HUES64 (cell line): ENCODE data around the gene PRIM2. TPM values are rescaled to one million over a fixed set of nuclear protein-coding genes. Genes with fewer than 3 reads are reported as not detected.
"Not testable (repeated sequence)": the region's sequence is repeated elsewhere in the genome, so short reads cannot be mapped to it uniquely, and the experiment has no call there.

ENCODE experiments used
- H3K27ac ChIP-seq: 2 replicates; pipeline ENCODE4 v1.7.0; 2013; ENCODE audit warnings: low read depth, low read length, inconsistent platforms
- H3K27me3 ChIP-seq: 2 replicates; pipeline ENCODE4 v1.6.1; 2013; ENCODE audit warnings: mild to moderate bottlenecking, low read length; ENCODE audit not compliant: insufficient read depth
- H3K36me3 ChIP-seq: 2 replicates; pipeline ENCODE4 v1.6.1; 2013; ENCODE audit warnings: mild to moderate bottlenecking, low read length; ENCODE audit not compliant: insufficient read depth
- H3K4me1 ChIP-seq: 2 replicates; pipeline ENCODE4 v1.6.1; 2013; ENCODE audit warnings: mild to moderate bottlenecking, low read length, moderate library complexity; ENCODE audit not compliant: insufficient read depth
- H3K4me3 ChIP-seq: 2 replicates; pipeline ENCODE4 v1.5.1; 2013; ENCODE audit warnings: mild to moderate bottlenecking, low read length, moderate library complexity
- H3K9ac ChIP-seq: 2 replicates; pipeline ENCODE4 v1.6.1; 2013; ENCODE audit warnings: mild to moderate bottlenecking, low read depth, low read length
- H3K9me3 ChIP-seq: 2 replicates; pipeline ENCODE4 v1.6.1; 2013; ENCODE audit warnings: low read depth, low read length; ENCODE audit not compliant: insufficient read depth
- WGBS: fragments of 150-250, 120-280 bp; methylation state at CpG from one replicate; pipeline ENCODE4 v1.1.7; 2013; ENCODE audit warnings: missing lambda C conversion rate; 5-methylcytosine and 5-hydroxymethylcytosine counted together
- polyA plus RNA-seq, 2 experiments: library from polyadenylated mRNA; stranded (reverse); fragments of 50-300 nt; gene quantifications; one replicate each; pipeline ENCODE4 v1.2.3, GENCODE V29; 2013

Gene PRIM2, protein sequence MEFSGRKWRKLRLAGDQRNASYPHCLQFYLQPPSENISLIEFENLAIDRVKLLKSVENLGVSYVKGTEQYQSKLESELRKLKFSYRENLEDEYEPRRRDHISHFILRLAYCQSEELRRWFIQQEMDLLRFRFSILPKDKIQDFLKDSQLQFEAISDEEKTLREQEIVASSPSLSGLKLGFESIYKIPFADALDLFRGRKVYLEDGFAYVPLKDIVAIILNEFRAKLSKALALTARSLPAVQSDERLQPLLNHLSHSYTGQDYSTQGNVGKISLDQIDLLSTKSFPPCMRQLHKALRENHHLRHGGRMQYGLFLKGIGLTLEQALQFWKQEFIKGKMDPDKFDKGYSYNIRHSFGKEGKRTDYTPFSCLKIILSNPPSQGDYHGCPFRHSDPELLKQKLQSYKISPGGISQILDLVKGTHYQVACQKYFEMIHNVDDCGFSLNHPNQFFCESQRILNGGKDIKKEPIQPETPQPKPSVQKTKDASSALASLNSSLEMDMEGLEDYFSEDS
- 29.7 TPM for polyA plus RNA-seq (2013, experiment 1 of 2)
- polyA plus RNA-seq (2013, experiment 2 of 2) = 29.5 TPM

DNA sequence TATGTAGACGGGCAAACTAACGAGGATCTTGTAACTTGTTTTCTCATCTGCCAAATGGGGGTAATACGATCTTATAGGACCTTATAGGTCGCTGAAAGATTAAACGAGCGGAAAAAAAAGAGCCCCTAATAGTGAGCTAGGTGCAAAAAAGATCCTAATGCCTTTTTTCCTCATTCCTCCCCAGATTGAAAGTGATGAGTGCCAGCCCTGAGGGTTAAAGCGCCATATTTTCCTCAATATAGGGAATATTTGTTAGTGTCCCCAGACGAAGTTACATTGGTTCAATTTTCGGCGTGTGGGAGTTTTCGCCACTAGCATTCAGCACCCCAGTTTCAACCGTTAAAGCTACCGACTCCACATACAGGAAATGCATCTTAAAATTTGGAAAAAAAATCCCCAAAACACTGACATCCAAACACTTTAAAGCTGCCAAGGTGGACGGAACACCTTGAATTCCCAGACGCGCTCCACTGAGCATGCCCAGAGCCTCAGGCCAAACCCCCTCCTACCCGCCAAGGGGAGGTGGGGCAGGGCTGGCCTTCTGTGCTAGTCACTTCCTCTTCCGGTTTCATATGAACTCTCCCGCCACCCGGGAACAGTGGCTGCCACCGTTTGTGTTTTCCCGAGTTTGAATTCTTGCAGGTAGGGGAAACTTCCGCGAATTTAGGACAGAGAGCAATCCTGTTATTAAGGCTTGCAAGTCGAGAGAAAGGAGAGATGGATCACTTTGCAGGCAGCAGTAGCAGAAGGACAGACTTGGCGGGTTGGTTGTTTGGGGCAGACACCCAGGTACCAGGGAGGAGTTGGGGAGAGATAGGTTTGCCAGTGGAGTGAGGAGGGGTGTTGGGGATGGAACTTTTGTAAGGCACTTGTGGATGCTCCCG, at the start of gene PRIM2:
TSS of gene PRIM2 (plus strand) at position 571 of the 884 bp plus-strand sequence. CDS start 816 bp downstream, outside the sequence.
- Histone ChIP-seq H3K9me3 (no peaks in the 10 kb centered on the region), H3K36me3 (peaks cover 40% of the 10 kb centered on the region), H3K27ac (peak within 1 kb of the TSS; percentile 50; the same call in 1 of the 2 replicates), H3K9ac (peak within 1 kb of the TSS; percentile 90), H3K4me1 (peaks cover 7% of the 10 kb centered on the region), H3K27me3 (no peaks in the 10 kb centered on the region), H3K4me3 (peak within 1 kb of the TSS; percentile 88)
- WGBS = under 1% methylated on average over 27 of the region's 27 CpGs

DNA sequence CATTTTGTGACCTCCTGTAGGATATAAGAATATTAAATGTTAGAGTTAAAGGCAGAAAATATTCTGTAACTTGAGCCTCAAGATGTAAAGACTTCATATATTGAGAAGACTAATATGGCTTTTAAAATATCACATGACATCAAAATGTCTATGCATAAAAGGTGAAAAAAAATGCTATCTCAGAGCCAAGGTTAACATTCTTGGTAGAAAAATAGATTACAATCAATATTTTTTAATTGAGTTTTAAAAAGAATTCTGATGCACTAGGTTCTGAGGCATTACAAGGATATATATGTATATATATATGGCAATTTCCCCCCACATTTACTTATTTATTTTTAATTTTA, 49.2 kb upstream of the PRIM2 start:
- Histone ChIP-seq H3K27me3 (no peaks in the 10 kb centered on the region), H3K4me1 (no peaks in the 10 kb centered on the region), H3K4me3 (no peak overlapping the region), H3K9me3 (no peaks in the 10 kb centered on the region), H3K36me3 (no peaks in the 10 kb centered on the region), H3K9ac (no peak overlapping the region), H3K27ac (no peak overlapping the region)

DNA sequence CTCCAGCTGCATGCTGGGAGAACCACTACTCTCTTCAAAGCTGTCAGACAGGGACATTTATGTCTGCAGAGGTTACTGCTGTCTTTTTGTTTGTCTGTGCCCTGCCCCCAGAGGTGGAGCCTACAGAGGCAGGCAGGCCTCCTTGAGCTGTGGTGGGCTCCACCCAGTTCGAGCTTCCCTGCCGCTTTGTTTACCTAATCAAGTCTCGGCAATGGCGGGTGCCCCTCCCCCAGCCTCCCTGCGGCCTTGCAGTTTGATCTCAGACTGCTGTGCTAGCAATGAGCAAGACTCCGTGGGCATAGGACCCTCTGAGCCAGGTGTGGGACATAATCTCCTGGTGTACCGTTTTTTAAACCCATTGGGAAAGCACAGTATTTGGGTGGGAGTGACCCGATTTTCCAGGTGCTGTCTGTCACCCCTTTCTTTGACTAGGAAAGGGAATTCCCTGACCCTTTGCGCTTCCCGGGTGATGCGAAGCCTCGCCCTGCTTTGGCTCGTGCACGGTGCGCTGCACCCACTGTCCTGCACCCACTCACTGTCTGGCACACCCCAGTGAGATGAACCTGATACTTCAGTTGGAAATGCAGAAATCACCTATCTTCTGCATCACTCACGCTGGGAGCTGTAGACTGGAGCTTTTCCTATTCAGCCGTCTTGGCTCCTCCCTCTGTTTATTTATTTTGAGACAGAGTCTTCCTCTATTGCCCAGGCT, 43.2 kb upstream of the PRIM2 start:
- H3K36me3 ChIP-seq, H3K27me3 ChIP-seq, H3K9ac ChIP-seq, H3K27ac ChIP-seq, H3K4me3 ChIP-seq, H3K4me1 ChIP-seq: not testable (repeated sequence)
- peaks cover 17% of the 10 kb centered on the region for H3K9me3 ChIP-seq
- WGBS = 94% methylated on average over 17 of the region's 17 CpGs

DNA sequence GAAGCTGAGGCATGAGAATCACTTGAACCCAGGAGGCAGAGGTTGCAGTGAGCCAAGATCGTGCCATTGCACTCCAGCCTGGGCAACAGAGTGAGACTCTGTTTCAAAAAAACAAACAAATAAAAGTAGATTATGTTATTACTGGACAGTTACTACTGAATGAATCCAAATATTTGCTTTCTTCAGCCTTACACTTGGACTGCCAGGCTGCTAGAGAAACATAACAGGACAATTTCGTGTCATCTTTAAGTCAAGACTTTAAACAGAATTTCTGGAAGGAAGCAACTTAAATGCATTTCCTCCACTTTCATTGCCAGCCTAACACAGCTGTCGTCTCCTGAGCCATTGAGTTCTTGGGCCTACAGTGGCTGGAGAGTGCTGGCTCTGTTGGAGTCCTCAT, 42.0 kb upstream of the PRIM2 start:
- 82% methylated on average over 3 of the region's 3 CpGs for WGBS
- Histone ChIP-seq H3K27me3 (no peaks in the 10 kb centered on the region), H3K27ac (no peak overlapping the region), H3K4me3 (no peak overlapping the region), H3K36me3 (no peaks in the 10 kb centered on the region), H3K4me1 (no peaks in the 10 kb centered on the region), H3K9me3 (peaks cover 17% of the 10 kb centered on the region), H3K9ac (no peak overlapping the region)

DNA sequence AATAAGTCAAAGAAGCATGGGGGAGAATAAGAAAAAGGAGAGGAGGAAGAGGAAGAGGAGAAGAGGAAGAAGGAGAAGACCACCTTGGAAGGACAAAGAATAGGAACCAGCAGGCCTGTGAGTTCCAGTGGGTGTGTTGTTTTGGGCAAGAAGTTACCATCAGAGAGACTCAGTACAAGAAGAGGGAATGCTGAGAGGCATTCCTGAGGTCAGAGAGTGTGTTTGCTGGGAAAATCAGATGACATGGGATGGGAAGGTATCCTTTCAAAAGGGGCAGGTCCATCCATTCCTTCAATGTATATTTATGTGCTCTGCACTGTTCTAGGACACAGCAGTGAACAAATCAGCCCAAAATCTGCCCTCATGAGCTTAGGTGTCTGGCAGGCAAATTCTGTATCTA, 40.5 kb upstream of the PRIM2 start:
- Histone ChIP-seq H3K9me3 (peaks cover 17% of the 10 kb centered on the region), H3K36me3 (no peaks in the 10 kb centered on the region), H3K4me3 (no peak overlapping the region), H3K9ac (no peak overlapping the region), H3K27ac (no peak overlapping the region), H3K4me1 (no peaks in the 10 kb centered on the region), H3K27me3 (no peaks in the 10 kb centered on the region)

DNA sequence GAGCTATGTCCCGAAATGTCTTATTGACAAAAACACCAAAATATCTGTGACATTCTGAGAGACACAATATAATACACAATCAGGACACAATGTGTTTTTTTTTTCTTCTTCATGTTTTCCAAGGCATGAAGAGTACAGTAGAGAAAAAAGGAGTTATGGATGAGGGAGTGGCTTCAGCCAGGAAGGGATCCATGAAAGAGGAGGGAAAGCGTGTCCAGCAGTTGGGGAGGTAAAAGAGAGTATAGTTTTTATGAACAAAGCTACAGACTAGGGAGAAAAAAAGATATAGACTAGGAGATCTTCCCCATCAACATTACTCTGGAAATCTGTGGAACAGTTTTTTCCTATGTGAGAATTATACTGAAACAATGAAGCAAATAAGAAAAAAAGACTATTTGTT, 38.9 kb upstream of the PRIM2 start:
- H3K9me3 ChIP-seq = peaks cover 16% of the 10 kb centered on the region
- H3K36me3 ChIP-seq = no peaks in the 10 kb centered on the region
- H3K27ac ChIP-seq = no peak overlapping the region
- H3K4me1 ChIP-seq = no peaks in the 10 kb centered on the region
- no peaks in the 10 kb centered on the region for H3K27me3 ChIP-seq
- WGBS = 90% methylated on average over 2 of the region's 2 CpGs
- H3K4me3 ChIP-seq = no peak overlapping the region
- no peak overlapping the region for H3K9ac ChIP-seq

DNA sequence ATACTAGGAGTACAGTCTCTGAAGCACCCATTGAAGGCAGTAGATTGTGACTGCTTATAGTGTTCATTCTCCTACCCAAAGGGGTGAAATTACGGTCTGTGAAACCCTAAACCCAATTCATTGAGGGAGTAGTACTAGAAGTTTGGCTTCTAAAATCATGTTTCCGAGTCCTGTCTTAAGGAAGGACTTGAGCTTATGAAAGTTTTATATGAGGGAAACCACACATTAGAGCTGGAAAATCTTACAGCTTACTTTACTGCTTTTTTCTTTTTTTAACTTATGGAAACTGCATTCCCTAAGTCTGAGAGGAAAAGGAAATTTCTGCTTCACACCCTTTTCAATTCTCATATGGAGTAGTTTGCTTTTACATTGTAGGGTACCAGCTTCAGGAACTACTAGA, 38.4 kb upstream of the PRIM2 start:
- no peaks in the 10 kb centered on the region for H3K27me3 ChIP-seq
- WGBS = 85% methylated on average over 2 of the region's 2 CpGs
- H3K4me1 ChIP-seq = no peaks in the 10 kb centered on the region
- no peak overlapping the region for H3K27ac ChIP-seq
- no peak overlapping the region for H3K9ac ChIP-seq
- H3K9me3 ChIP-seq = peaks cover 14% of the 10 kb centered on the region
- no peaks in the 10 kb centered on the region for H3K36me3 ChIP-seq
- H3K4me3 ChIP-seq = no peak overlapping the region

DNA sequence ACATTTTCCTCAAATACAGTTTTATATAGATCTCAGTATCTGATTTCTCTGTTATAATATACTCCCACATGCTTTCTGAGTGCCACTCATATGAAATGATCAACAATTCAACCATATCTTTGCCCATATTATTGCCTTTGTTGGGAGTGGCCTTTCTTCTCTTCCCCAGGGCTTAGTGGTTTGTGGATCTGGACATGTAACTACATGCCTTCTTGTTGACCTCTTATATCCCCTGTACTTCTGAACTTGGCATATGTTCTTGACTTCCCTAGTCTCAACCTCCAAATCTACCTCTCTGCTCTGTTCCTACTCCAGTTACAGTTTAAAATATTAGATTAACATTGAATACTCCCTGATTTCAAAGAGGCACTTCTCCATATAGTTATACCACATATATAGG, 34.3 kb upstream of the PRIM2 start:
- H3K9me3 ChIP-seq = no peaks in the 10 kb centered on the region
- H3K36me3 ChIP-seq = no peaks in the 10 kb centered on the region
- no peak overlapping the region for H3K9ac ChIP-seq
- no peak overlapping the region for H3K4me3 ChIP-seq
- H3K27me3 ChIP-seq = no peaks in the 10 kb centered on the region
- H3K27ac ChIP-seq = no peak overlapping the region
- H3K4me1 ChIP-seq = peaks cover 4% of the 10 kb centered on the region; the same call in 1 of the 2 replicates

DNA sequence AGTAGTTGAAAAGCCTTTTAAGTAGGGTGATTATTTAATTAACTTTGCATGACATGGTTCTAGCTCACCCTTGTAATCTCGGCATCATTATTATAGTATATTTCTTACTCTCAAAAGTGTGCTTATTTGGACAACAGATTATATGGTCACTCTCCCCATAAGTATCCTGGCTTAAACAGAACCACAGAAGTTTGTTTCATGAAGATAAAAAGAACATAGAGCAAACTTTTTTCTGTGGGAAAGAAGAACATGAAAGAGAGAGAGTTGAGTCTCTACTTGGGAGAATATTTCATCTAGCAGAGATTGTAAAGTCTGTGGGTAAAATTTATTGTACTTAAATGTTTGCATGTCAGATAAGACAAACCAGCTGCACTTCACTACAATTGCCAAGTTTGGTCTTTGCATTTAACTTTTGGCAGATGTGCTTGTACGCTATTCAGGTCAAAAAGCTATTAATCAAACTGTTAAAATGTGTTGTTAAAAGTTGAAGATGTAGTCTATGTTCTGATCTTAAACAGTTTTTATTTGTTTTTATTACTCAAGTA, 33.4 kb upstream of the PRIM2 start:
- H3K36me3 ChIP-seq = no peaks in the 10 kb centered on the region

DNA sequence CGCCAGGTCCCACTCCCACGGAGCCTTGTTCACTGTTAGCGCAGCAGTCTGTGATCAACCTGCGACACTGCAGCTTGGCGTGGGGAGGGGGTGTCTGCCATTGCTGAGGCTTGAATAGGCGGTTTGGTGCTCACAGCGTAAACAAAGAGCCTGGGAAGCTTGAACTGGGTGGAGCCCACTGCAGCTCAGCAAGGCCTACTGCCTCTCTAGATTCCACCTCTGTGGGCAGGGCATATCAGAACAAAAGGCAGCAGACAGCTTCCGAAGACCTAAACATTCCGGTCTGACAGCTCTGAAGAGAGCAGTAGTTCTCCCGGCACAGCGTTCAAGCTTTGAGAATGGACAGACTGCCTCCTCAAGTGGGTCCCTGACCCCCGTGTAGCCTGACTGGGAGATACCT, 29.3 kb upstream of the PRIM2 start:
- not testable (repeated sequence) for H3K27ac ChIP-seq, H3K4me3 ChIP-seq, H3K9ac ChIP-seq, H3K9me3 ChIP-seq, H3K36me3 ChIP-seq, H3K4me1 ChIP-seq, H3K27me3 ChIP-seq
- 85% methylated on average over 12 of the region's 12 CpGs for WGBS

More for the DNA sequence above, 33.4 kb upstream of the PRIM2 start:
- H3K4me3 ChIP-seq = no peak overlapping the region
- H3K9ac ChIP-seq = no peak overlapping the region
- H3K4me1 ChIP-seq = peaks cover 4% of the 10 kb centered on the region; the same call in 1 of the 2 replicates
- 89% methylated on average over 1 of the region's 2 CpGs for WGBS
- no peaks in the 10 kb centered on the region for H3K27me3 ChIP-seq
- H3K27ac ChIP-seq = no peak overlapping the region
- no peaks in the 10 kb centered on the region for H3K9me3 ChIP-seq
